Smooth muscle cell (in vitro differentiated cells): Measurements from ENCODE around the gene IL36B. TPM values are rescaled to one million over a fixed set of nuclear protein-coding genes. Genes with fewer than 3 reads are reported as not detected.

Experiments used
- DNase-seq: peaks from one replicate; lab custom pipeline; 2025; ENCODE audit not compliant: unreplicated experiment; lab: John Stamatoyannopoulos, UW
- H2AFZ ChIP-seq: fragments of 200-600 bp; sonication (generic); 2 replicates; pipeline ENCODE4 v1.6.0; 2016; ENCODE audit warnings: antibody characterized with exemption, low read depth, mild to moderate bottlenecking
- H3F3A ChIP-seq: fragments of 200-600 bp; sonication (generic); 2 replicates; pipeline ENCODE4 v1.6.0; 2017; ENCODE audit warnings: antibody characterized with exemption, low read depth
- H3K27ac ChIP-seq: fragments of 200-600 bp; sonication (generic); 2 replicates; pipeline ENCODE4 v1.5.1; 2016; ENCODE audit warnings: low read depth, mild to moderate bottlenecking
- H3K27me3 ChIP-seq: fragments of 200-600 bp; sonication (generic); 2 replicates; pipeline ENCODE4 v1.6.1; 2016; ENCODE audit warnings: low read depth, mild to moderate bottlenecking
- H3K36me3 ChIP-seq: fragments of 200-600 bp; sonication (generic); 2 replicates; pipeline ENCODE4 v1.5.1; 2016; ENCODE audit warnings: low read depth
- H3K4me1 ChIP-seq: fragments of 200-600 bp; sonication (generic); 2 replicates; pipeline ENCODE4 v1.5.1; 2016; ENCODE audit warnings: low read depth
- H3K4me2 ChIP-seq: fragments of 200-600 bp; sonication (generic); 2 replicates; pipeline ENCODE4 v1.6.0; 2016; ENCODE audit warnings: mild to moderate bottlenecking
- H3K4me3 ChIP-seq: fragments of 200-600 bp; sonication (generic); 2 replicates; pipeline ENCODE4 v1.5.1; 2016; ENCODE audit warnings: mild to moderate bottlenecking
- H3K79me2 ChIP-seq: fragments of 200-600 bp; sonication (generic); 2 replicates; pipeline ENCODE4 v1.6.0; 2016; ENCODE audit warnings: low read depth, mild to moderate bottlenecking
- H3K9ac ChIP-seq: fragments of 200-600 bp; sonication (generic); 2 replicates; pipeline ENCODE4 v1.6.0; 2016; ENCODE audit warnings: low read depth
- H3K9me3 ChIP-seq: fragments of 200-600 bp; sonication (generic); replicated peaks from 2 replicates; pipeline ENCODE4 v1.5.1; 2016; ENCODE audit warnings: low read depth
- H4K20me1 ChIP-seq: fragments of 200-600 bp; sonication (generic); 2 replicates; pipeline ENCODE4 v1.6.0; 2016; ENCODE audit warnings: low read depth
- CTCF ChIP-seq: fragments of 200-600 bp; sonication (generic); IDR thresholded peaks from 2 replicates; pipeline ENCODE4 v1.5.1; 2017; ENCODE audit warnings: borderline replicate concordance, mild to moderate bottlenecking, antibody characterized with exemption; ENCODE audit not compliant: insufficient read depth, poor library complexity, severe bottlenecking
- WGBS: methylation state at CpG from one replicate; pipeline ENCODE4 v1.1.7; 2016; ENCODE audit warnings: low lambda C conversion rate; 5-methylcytosine and 5-hydroxymethylcytosine counted together
- polyA plus RNA-seq: library from polyadenylated mRNA; unstranded; fragments of >200 nt; fragmentation: Nextera tagmentation; extraction: Ambion mirVana; gene quantifications from 2 replicates; pipeline ENCODE4 v1.2.1, GENCODE V29; 2016
- total RNA-seq: library from RNA; depleted of rRNA; stranded (reverse); fragments of >200 nt; gene quantifications from 2 replicates; pipeline ENCODE4 v1.2.3, GENCODE V29; 2014

The IL36B gene
- total and polyA plus RNA-seq, 2 experiments from 2014 or later = not detected

- no peak overlapping the region for H3K4me2 ChIP-seq
- DNase-seq = no peak
- H3F3A ChIP-seq = no peaks in the 10 kb centered on the region
- no peaks in the 10 kb centered on the region for H4K20me1 ChIP-seq
- no peak for TF ChIP-seq CTCF
- no peaks in the 10 kb centered on the region for H3K9me3 ChIP-seq
- WGBS = 69% methylated on average over 1 of the region's 1 CpG
- H3K4me3 ChIP-seq = no peak overlapping the region
- H3K4me1 ChIP-seq = no peaks in the 10 kb centered on the region
- H3K27ac ChIP-seq = no peak overlapping the region
- no peaks in the 10 kb centered on the region for H3K27me3 ChIP-seq
- no peak overlapping the region for H3K9ac ChIP-seq
- no peaks in the 10 kb centered on the region for H3K36me3 ChIP-seq
- H3K79me2 ChIP-seq = no peaks in the 10 kb centered on the region
- no peak overlapping the region for H2AFZ ChIP-seq
Observed at GRCh38 chr2:113057117-113057516, 4.5 kb upstream of the IL36B start.

- no peaks in the 10 kb centered on the region for H3K9me3 ChIP-seq
- H3K9ac ChIP-seq = no peak overlapping the region
- no peak overlapping the region for H2AFZ ChIP-seq
- H3K4me1 ChIP-seq = no peaks in the 10 kb centered on the region
- H3K36me3 ChIP-seq = no peaks in the 10 kb centered on the region
- H4K20me1 ChIP-seq = no peaks in the 10 kb centered on the region
- no peak overlapping the region for H3K4me3 ChIP-seq
- no peaks in the 10 kb centered on the region for H3K27me3 ChIP-seq
- DNase-seq = no peak
- 68% methylated on average over 1 of the region's 1 CpG for WGBS
- no peak for TF ChIP-seq CTCF
- no peak overlapping the region for H3K27ac ChIP-seq
- H3F3A ChIP-seq = no peaks in the 10 kb centered on the region
- H3K4me2 ChIP-seq = no peak overlapping the region
- no peaks in the 10 kb centered on the region for H3K79me2 ChIP-seq
Observed at GRCh38 chr2:113056521-113056920, 3.9 kb upstream of the IL36B start.

- DNase-seq = no peak
- H3K9me3 ChIP-seq = no peaks in the 10 kb centered on the region
- H3K79me2 ChIP-seq = no peaks in the 10 kb centered on the region
- no peaks in the 10 kb centered on the region for H3F3A ChIP-seq
- no peak overlapping the region for H3K4me2 ChIP-seq
- no peak for TF ChIP-seq CTCF
- no peak overlapping the region for H3K9ac ChIP-seq
- H3K36me3 ChIP-seq = no peaks in the 10 kb centered on the region
- no peaks in the 10 kb centered on the region for H3K4me1 ChIP-seq
- H4K20me1 ChIP-seq = no peaks in the 10 kb centered on the region
- no peak overlapping the region for H3K27ac ChIP-seq
- H3K27me3 ChIP-seq = no peaks in the 10 kb centered on the region
- no peak overlapping the region for H3K4me3 ChIP-seq
- H2AFZ ChIP-seq = no peak overlapping the region
Observed at GRCh38 chr2:113054066-113054465, 1.4 kb upstream of the IL36B start.

GRCh38 chr2:113053666-113054065, 999 bp upstream of the IL36B start:
- H3K9me3 ChIP-seq = no peaks in the 10 kb centered on the region
- H3K4me1 ChIP-seq = no peaks in the 10 kb centered on the region
- H3K79me2 ChIP-seq = no peaks in the 10 kb centered on the region
- no peak for TF ChIP-seq CTCF
- no peak overlapping the region for H3K27ac ChIP-seq
- H2AFZ ChIP-seq = no peak overlapping the region
- H3K27me3 ChIP-seq = no peaks in the 10 kb centered on the region
- DNase-seq = no peak
- no peak overlapping the region for H3K4me3 ChIP-seq
- H3K36me3 ChIP-seq = no peaks in the 10 kb centered on the region
- 73% methylated on average over 3 of the region's 3 CpGs for WGBS
- no peak overlapping the region for H3K4me2 ChIP-seq
- H3K9ac ChIP-seq = no peak overlapping the region
- no peaks in the 10 kb centered on the region for H4K20me1 ChIP-seq
- no peaks in the 10 kb centered on the region for H3F3A ChIP-seq
